ENCODE results near the gene MOV10. TPM values are rescaled to one million over a fixed set of nuclear protein-coding genes. Genes with fewer than 3 reads are reported as not detected.
A peak's percentile ranks its signal among the peaks of the same experiment; 100 is the strongest.

The MOV10 gene
- total and polyA plus RNA-seq, 9 of the 15 experiments (the other 6 are each of a cell fraction or from before 2014, with no cell fraction given) = 16.7 to 105 (median 49.5) TPM

DNA sequence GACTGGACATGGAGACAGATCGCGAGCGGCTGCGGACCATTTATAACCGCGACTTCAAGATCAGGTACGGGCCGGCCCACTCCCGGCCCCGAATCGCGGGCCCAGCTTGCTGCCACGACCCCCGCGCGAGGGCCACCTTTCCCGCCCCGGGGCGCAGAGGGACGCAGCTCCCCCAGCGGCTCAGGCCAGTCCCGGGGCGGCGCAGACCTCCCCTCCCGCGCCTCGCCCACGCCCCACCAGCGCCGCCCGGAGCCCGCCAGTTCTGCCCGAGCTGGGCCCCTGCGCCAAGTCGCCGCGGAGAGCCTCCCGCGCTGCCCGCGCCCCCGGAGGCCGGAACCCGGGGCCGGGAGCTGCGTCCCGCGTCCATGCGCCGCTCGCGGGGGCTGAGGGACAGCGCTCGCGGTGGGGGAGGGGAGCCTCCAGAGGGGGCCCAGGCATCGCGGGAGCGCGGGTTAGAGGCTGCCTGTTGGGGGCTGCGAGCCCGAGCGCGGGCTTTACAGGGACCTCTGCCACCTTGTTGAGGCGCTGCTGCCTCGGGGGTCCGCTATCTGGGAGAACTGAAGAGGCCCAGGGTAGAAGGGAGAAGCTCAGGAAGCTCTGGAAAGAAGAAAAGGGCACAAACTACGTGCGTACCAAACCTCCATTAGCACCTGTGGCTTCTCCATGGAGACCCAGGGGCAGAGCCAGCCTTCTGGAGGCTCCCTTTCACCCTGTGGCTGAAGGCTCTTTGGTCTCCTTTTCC, 698 bp downstream of the MOV10 start (continued):
- no peak for TF ChIP-seq ZNF280A (IDR thresholded peaks at IDR 0.05; ENCODE audit: low read depth, partially characterized antibody)
- no peak for TF ChIP-seq CHD4 (IDR thresholded peaks at IDR 0.05; ENCODE audit: insufficient read depth, insufficient replicate concordance, low read depth, low read length, poor library complexity, severe bottlenecking)
- TF ChIP-seq PHF21A (IDR thresholded peaks at IDR 0.05; ENCODE audit: borderline replicate concordance, low read depth) = no peak
- TF ChIP-seq, protein P1, sequence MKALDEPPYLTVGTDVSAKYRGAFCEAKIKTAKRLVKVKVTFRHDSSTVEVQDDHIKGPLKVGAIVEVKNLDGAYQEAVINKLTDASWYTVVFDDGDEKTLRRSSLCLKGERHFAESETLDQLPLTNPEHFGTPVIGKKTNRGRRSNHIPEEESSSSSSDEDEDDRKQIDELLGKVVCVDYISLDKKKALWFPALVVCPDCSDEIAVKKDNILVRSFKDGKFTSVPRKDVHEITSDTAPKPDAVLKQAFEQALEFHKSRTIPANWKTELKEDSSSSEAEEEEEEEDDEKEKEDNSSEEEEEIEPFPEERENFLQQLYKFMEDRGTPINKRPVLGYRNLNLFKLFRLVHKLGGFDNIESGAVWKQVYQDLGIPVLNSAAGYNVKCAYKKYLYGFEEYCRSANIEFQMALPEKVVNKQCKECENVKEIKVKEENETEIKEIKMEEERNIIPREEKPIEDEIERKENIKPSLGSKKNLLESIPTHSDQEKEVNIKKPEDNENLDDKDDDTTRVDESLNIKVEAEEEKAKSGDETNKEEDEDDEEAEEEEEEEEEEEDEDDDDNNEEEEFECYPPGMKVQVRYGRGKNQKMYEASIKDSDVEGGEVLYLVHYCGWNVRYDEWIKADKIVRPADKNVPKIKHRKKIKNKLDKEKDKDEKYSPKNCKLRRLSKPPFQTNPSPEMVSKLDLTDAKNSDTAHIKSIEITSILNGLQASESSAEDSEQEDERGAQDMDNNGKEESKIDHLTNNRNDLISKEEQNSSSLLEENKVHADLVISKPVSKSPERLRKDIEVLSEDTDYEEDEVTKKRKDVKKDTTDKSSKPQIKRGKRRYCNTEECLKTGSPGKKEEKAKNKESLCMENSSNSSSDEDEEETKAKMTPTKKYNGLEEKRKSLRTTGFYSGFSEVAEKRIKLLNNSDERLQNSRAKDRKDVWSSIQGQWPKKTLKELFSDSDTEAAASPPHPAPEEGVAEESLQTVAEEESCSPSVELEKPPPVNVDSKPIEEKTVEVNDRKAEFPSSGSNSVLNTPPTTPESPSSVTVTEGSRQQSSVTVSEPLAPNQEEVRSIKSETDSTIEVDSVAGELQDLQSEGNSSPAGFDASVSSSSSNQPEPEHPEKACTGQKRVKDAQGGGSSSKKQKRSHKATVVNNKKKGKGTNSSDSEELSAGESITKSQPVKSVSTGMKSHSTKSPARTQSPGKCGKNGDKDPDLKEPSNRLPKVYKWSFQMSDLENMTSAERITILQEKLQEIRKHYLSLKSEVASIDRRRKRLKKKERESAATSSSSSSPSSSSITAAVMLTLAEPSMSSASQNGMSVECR (CRISPR knock-in tag; IDR thresholded peaks at IDR 0.05) = peak; percentile 91
- peak; percentile 48; the same call in 1 of the 2 replicates for TF ChIP-seq AFF4 (CRISPR knock-in tag; IDR thresholded peaks at IDR 0.05)
- TF ChIP-seq TFAM (CRISPR knock-in tag; conservative IDR thresholded peaks at IDR 0.05) = no peak
- TF ChIP-seq KDM4B (IDR thresholded peaks at IDR 0.05; ENCODE audit: borderline replicate concordance in 2 of 2, low read depth in 1 of 2) = no peak
- no peak for TF ChIP-seq ZBTB43 (CRISPR knock-in tag; IDR thresholded peaks at IDR 0.05)
- TF ChIP-seq E2F3 (CRISPR knock-in tag; IDR thresholded peaks at IDR 0.05) = no peak; the same call in 1 of the 2 replicates
- no peak for TF ChIP-seq ZNF280B (CRISPR knock-in tag; IDR thresholded peaks at IDR 0.05)
- TF ChIP-seq SRSF7 (optimal IDR thresholded peaks at IDR 0.05; ENCODE audit: low read depth, low read length) = no peak
